Fibroblast of lung (primary cell): ENCODE data around the gene SAXO1. TPM values are rescaled to one million over a fixed set of nuclear protein-coding genes. Genes with fewer than 3 reads are reported as not detected.
"Not testable (repeated sequence)": the region's sequence is repeated elsewhere in the genome, so short reads cannot be mapped to it uniquely, and the experiment has no call there.

Experiments used
- DNase-seq, 2 donors: peaks; one replicate each; pipeline versions ENCODE4 v3.0.0 to v3.0.0-alpha.2; 2010; ENCODE audit warnings: low read depth in 2 of 2
- H2AFZ ChIP-seq: 2 replicates; pipeline ENCODE4 v1.5.1; 2012; ENCODE audit warnings: low read length, control low read depth, inconsistent platforms
- H3K27ac ChIP-seq: 2 replicates; pipeline ENCODE4 v1.5.1; 2011; ENCODE audit warnings: low read length, control low read depth; ENCODE audit not compliant: insufficient read depth
- H3K27me3 ChIP-seq: 2 replicates; pipeline ENCODE4 v1.5.1; 2011; ENCODE audit warnings: mild to moderate bottlenecking, low read length; ENCODE audit not compliant: control insufficient read depth, insufficient read depth
- H3K36me3 ChIP-seq: 2 replicates; pipeline ENCODE4 v1.5.1; 2011; ENCODE audit warnings: low read length; ENCODE audit not compliant: control insufficient read depth, insufficient read depth
- H3K4me1 ChIP-seq: 2 replicates; pipeline ENCODE4 v1.5.1; 2011; ENCODE audit warnings: low read length; ENCODE audit not compliant: control insufficient read depth, insufficient read depth; ENCODE audit errors: extremely low read depth
- H3K4me2 ChIP-seq: 2 replicates; pipeline ENCODE4 v1.5.1; 2011; ENCODE audit warnings: low read length, control low read depth; ENCODE audit not compliant: insufficient read depth; ENCODE audit errors: extremely low read depth
- H3K4me3 ChIP-seq, 4 experiments: fragments of 200-600 bp in 1 of 4; sonication (generic) in 1 of 4; replicated peaks in 1 of 4; 2 replicates each; pipeline ENCODE4 v1.5.1; 2011 to 2016; ENCODE audit warnings: low read length in 4 of 4, low read depth in 3 of 4, mild to moderate bottlenecking in 3 of 4, control low read depth in 2 of 4, inconsistent platforms in 1 of 4, mixed read lengths in 1 of 4; ENCODE audit not compliant: insufficient read depth in 1 of 4; ENCODE audit errors: control extremely low read depth in 1 of 4
- H3K79me2 ChIP-seq: 2 replicates; pipeline ENCODE4 v1.5.1; 2012; ENCODE audit warnings: mild to moderate bottlenecking, low read length, inconsistent platforms; ENCODE audit not compliant: control insufficient read depth, insufficient read depth
- H3K9ac ChIP-seq: 2 replicates; pipeline ENCODE4 v1.5.1; 2011; ENCODE audit warnings: mild to moderate bottlenecking, low read length, control low read depth; ENCODE audit not compliant: insufficient read depth
- H3K9me3 ChIP-seq: 2 replicates; pipeline ENCODE4 v1.5.1; 2012; ENCODE audit warnings: low read depth, low read length; ENCODE audit not compliant: control insufficient read depth, insufficient read depth
- H4K20me1 ChIP-seq: 2 replicates; pipeline ENCODE4 v1.5.1; 2011; ENCODE audit warnings: low read length; ENCODE audit not compliant: control insufficient read depth, insufficient read depth; ENCODE audit errors: extremely low read depth
- EZH2 ChIP-seq: IDR thresholded peaks from 2 replicates; pipeline ENCODE4 v1.5.1; 2012; ENCODE audit warnings: low read length, control low read depth, mild to moderate bottlenecking; ENCODE audit errors: missing control alignments
- polyA plus RNA-seq, 2 donors: library from polyadenylated mRNA; depleted of rRNA in 1 of 2; stranded (reverse) in 1 of 2; unstranded in 1 of 2; fragments of >200 nt; gene quantifications; 2 replicates each; pipeline ENCODE4 v1.2.1, GENCODE V29; 2011 to 2012; ENCODE audit warnings: missing spikeins in 1 of 2
- total RNA-seq: library from RNA; depleted of rRNA; stranded (reverse); fragments of >200 nt; gene quantifications from 2 replicates; pipeline ENCODE4 v1.2.1, GENCODE V29; 2014
- TF ChIP-seq, protein P1 (sequence below), 2 donors: IDR thresholded peaks in 1 of 2; conservative IDR thresholded peaks in 1 of 2; 1 replicate in 1 of 2; 2 replicates in 1 of 2; pipeline ENCODE4 v1.5.1; 2011 to 2012; ENCODE audit warnings: low read length in 2 of 2, control low read depth in 1 of 2, inconsistent platforms in 1 of 2, low read depth in 1 of 2, mild to moderate bottlenecking in 1 of 2

The SAXO1 gene
- total and polyA plus RNA-seq, 2 donors (not counting 1 experiment from before 2014, with no cell fraction given) = 0.01 to 0.17 TPM

DNA sequence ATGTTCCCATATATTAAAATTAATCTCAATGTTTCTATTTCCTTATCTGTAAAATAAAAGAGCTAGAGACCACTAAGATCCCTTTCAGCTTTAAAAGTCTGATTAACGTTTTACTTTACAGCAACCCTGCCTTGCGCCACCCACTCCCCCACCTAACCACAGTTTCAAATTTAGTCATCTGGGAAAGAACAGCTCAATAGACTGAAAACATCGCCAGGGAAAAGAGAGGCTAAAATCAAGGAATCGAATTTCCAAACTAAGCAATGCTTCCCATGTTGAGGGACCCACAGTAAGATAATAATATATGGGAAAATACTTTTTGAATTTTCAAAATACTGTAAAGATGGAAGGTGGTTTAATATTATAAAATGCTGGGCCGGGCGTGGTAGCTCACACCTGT is 6.6 kb downstream of the SAXO1 start:
- no peaks in the 10 kb centered on the region for H3K36me3 ChIP-seq
- no peak overlapping the region for H3K4me2 ChIP-seq
- no peak overlapping the region for H3K9ac ChIP-seq
- H4K20me1 ChIP-seq = no peaks in the 10 kb centered on the region
- TF ChIP-seq EZH2 = no peak
- TF ChIP-seq, protein P1, sequence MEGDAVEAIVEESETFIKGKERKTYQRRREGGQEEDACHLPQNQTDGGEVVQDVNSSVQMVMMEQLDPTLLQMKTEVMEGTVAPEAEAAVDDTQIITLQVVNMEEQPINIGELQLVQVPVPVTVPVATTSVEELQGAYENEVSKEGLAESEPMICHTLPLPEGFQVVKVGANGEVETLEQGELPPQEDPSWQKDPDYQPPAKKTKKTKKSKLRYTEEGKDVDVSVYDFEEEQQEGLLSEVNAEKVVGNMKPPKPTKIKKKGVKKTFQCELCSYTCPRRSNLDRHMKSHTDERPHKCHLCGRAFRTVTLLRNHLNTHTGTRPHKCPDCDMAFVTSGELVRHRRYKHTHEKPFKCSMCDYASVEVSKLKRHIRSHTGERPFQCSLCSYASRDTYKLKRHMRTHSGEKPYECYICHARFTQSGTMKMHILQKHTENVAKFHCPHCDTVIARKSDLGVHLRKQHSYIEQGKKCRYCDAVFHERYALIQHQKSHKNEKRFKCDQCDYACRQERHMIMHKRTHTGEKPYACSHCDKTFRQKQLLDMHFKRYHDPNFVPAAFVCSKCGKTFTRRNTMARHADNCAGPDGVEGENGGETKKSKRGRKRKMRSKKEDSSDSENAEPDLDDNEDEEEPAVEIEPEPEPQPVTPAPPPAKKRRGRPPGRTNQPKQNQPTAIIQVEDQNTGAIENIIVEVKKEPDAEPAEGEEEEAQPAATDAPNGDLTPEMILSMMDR (conservative IDR thresholded peaks at IDR 0.05 in 1 of 2, IDR thresholded peaks at IDR 0.05 in 1 of 2; ENCODE audit: low read depth in 1 of 2, low read length in 2 of 2) = no peak
- no peaks in the 10 kb centered on the region for H3K9me3 ChIP-seq
- no peak for DNase-seq
- no peaks in the 10 kb centered on the region for H3K79me2 ChIP-seq
- no peak overlapping the region for H2AFZ ChIP-seq
- H3K27me3 ChIP-seq = peaks cover 4% of the 10 kb centered on the region
- no peaks in the 10 kb centered on the region for H3K4me1 ChIP-seq
- no peak overlapping the region for H3K4me3 ChIP-seq
- no peak overlapping the region for H3K27ac ChIP-seq

DNA sequence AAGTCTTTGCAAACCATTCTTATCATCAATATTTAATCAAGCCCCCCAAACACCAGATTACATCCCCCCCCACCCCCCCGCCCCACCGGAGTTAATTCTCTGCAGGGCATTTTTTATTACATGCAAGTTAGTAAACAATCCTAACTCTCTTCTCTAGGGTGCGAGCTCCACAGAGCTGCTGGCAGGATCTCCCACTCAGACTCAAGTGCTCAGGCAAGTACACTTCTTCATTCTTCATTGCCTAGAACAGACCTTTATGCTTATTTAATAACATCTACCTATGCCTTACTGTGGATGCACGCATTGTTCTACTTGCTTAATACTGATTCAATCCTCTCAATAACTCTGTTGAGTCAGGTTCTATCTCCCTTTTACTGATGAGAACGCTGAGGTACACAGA is 9.9 kb downstream of the SAXO1 start:
- H3K79me2 ChIP-seq = no peaks in the 10 kb centered on the region
- no peak overlapping the region for H3K4me2 ChIP-seq
- H3K9ac ChIP-seq = no peak overlapping the region
- no peak for DNase-seq
- H3K36me3 ChIP-seq = no peaks in the 10 kb centered on the region
- no peaks in the 10 kb centered on the region for H3K4me1 ChIP-seq
- H3K27ac ChIP-seq = no peak overlapping the region
- no peak for TF ChIP-seq EZH2
- TF ChIP-seq, protein P1 (conservative IDR thresholded peaks at IDR 0.05 in 1 of 2, IDR thresholded peaks at IDR 0.05 in 1 of 2; ENCODE audit: low read depth in 1 of 2, low read length in 2 of 2) = no peak
- peaks cover 4% of the 10 kb centered on the region for H3K27me3 ChIP-seq
- H2AFZ ChIP-seq = no peak overlapping the region
- no peak overlapping the region for H3K4me3 ChIP-seq
- H3K9me3 ChIP-seq = no peaks in the 10 kb centered on the region
- no peaks in the 10 kb centered on the region for H4K20me1 ChIP-seq

DNA sequence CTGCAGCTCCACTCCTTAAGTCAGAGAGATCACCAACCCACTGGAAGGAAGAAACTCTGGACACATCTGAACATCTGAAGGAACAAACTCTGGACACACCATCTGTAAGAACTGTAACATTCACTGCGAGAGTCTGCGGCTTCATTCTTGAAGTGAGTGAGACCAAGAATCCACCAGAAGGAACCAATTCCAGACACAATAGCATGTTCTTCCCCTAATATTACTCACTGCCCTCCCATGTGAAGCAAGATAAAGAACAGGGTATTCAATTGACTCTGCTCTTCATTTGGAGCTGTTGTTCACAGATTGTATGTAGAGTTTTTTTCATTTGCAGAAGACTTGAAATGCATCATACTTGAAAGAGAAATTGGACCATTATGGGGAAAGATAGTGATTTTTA is 10.8 kb downstream of the SAXO1 start:
- no peak overlapping the region for H3K4me2 ChIP-seq
- H3K79me2 ChIP-seq = no peaks in the 10 kb centered on the region
- no peaks in the 10 kb centered on the region for H3K4me1 ChIP-seq
- H3K36me3 ChIP-seq = no peaks in the 10 kb centered on the region
- H4K20me1 ChIP-seq = no peaks in the 10 kb centered on the region
- H3K4me3 ChIP-seq = no peak overlapping the region
- H3K27me3 ChIP-seq = peaks cover 4% of the 10 kb centered on the region
- H3K9me3 ChIP-seq = no peaks in the 10 kb centered on the region
- no peak overlapping the region for H2AFZ ChIP-seq
- no peak for DNase-seq
- no peak overlapping the region for H3K27ac ChIP-seq
- TF ChIP-seq, protein P1 (conservative IDR thresholded peaks at IDR 0.05 in 1 of 2, IDR thresholded peaks at IDR 0.05 in 1 of 2; ENCODE audit: low read depth in 1 of 2, low read length in 2 of 2) = no peak
- TF ChIP-seq EZH2 = no peak
- H3K9ac ChIP-seq = no peak overlapping the region

DNA sequence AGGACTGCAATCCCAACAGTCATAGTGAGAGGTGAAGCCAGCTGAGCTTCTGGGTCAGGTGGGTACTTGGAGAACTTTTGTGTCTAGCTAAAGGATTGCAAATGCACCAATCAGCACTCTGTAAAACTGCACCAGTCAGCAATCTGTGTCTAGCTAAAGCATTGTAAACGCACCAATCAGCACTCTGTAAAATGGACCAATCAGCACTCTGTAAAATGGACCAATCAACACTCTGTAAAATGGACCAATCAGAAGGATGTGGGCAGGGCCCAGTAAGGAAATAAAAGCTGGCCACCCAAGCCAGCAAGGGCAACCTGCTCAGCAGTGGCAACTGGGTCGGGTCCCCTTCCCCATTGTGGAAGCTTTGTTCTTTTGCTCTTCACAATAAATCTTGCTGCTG is 11.4 kb downstream of the SAXO1 start:
- not testable (repeated sequence) for H2AFZ ChIP-seq, H3K9me3 ChIP-seq, H3K79me2 ChIP-seq, H3K36me3 ChIP-seq, H3K9ac ChIP-seq, H3K4me2 ChIP-seq, H4K20me1 ChIP-seq, H3K27me3 ChIP-seq, H3K27ac ChIP-seq, H3K4me3 ChIP-seq, H3K4me1 ChIP-seq, DNase-seq
